Stimulated activated naive CD8-positive, alpha-beta T cell treated with anti-CD3 and anti-CD28 coated beads, Interleukin-15, Interleukin-2, amounts not matched to agents 100 U/mL and 50 U/mL, for 24 hours (primary cell): ENCODE measurements around the gene NSD1.

Experiments
- ATAC-seq: fragments of 150-1000 bp; cut with Tn5 transposase; one replicate; pipeline ENCODE4 v1.10.0; 2021
- DNase-seq: peaks from one replicate; pipeline ENCODE4 v3.0.0; 2021

The NSD1 gene, protein sequence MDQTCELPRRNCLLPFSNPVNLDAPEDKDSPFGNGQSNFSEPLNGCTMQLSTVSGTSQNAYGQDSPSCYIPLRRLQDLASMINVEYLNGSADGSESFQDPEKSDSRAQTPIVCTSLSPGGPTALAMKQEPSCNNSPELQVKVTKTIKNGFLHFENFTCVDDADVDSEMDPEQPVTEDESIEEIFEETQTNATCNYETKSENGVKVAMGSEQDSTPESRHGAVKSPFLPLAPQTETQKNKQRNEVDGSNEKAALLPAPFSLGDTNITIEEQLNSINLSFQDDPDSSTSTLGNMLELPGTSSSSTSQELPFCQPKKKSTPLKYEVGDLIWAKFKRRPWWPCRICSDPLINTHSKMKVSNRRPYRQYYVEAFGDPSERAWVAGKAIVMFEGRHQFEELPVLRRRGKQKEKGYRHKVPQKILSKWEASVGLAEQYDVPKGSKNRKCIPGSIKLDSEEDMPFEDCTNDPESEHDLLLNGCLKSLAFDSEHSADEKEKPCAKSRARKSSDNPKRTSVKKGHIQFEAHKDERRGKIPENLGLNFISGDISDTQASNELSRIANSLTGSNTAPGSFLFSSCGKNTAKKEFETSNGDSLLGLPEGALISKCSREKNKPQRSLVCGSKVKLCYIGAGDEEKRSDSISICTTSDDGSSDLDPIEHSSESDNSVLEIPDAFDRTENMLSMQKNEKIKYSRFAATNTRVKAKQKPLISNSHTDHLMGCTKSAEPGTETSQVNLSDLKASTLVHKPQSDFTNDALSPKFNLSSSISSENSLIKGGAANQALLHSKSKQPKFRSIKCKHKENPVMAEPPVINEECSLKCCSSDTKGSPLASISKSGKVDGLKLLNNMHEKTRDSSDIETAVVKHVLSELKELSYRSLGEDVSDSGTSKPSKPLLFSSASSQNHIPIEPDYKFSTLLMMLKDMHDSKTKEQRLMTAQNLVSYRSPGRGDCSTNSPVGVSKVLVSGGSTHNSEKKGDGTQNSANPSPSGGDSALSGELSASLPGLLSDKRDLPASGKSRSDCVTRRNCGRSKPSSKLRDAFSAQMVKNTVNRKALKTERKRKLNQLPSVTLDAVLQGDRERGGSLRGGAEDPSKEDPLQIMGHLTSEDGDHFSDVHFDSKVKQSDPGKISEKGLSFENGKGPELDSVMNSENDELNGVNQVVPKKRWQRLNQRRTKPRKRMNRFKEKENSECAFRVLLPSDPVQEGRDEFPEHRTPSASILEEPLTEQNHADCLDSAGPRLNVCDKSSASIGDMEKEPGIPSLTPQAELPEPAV (N-terminal part only)

DNA sequence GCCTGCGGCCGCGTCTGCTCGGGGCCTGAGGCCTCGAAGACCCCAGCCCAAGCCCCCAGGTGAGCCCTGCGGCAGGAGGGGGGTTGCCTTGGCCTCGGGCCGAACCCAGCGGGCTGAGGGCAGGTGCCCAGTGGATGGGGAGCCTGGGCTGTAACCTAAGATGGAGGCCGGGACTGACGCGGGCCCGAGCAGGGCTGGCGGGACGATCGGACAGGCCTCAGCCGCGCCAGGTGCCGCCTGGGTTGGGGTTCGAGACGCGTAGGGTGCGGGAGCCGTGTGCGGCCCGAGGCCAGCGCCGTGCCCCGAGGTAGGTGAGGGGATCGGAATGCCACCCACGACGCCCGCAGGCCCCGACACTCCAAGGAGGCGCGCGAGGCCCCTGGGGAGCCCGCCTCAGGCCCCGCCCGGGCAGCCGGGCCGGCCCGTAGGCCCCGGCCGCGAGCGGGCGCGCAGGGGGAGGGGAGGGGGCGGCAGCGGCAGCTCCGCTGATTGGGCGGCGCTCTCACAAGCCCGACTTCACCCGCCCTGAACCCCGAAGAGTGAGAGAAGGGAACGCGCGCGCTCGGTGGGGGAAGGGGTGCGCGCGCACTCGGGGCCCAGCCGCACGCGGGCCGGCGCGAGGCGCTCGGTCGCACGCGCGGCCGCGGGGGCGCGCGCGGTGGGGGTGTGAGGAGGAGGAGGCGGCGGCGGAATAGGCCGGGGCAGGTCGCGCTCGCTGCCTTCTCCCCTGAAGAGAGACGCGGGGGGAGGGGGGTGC is at the start of gene NSD1:
NSD1 (plus strand) TSS at position 678 of the 757 bp plus-strand sequence. CDS start 1,331 bp downstream, outside the sequence.
- ATAC-seq: peak; percentile 85

DNA sequence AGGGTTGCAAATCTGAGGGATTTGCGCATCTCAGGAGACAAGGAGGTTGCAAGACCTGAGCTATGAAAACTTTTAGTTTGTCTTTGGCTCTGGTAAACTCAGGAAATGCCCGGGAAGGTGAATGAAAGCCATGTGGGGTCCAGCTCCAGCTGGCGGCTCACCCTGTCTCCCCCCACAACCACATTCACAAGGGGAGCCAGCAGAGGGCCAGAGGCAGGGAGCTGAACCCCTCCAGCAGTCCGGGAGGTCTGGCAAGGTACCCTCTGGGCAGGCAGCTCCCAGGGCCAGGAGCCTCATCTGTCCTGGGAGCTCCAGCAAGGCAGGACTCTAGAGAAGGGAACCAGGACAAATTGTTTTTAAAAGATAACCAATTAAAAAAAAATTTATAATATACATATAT is 49.4 kb upstream of the NSD1 start:
- ATAC-seq (no peak), DNase-seq (no peak)

More for the DNA sequence above, at the start of gene NSD1:
- DNase-seq: peak; percentile 92

DNA sequence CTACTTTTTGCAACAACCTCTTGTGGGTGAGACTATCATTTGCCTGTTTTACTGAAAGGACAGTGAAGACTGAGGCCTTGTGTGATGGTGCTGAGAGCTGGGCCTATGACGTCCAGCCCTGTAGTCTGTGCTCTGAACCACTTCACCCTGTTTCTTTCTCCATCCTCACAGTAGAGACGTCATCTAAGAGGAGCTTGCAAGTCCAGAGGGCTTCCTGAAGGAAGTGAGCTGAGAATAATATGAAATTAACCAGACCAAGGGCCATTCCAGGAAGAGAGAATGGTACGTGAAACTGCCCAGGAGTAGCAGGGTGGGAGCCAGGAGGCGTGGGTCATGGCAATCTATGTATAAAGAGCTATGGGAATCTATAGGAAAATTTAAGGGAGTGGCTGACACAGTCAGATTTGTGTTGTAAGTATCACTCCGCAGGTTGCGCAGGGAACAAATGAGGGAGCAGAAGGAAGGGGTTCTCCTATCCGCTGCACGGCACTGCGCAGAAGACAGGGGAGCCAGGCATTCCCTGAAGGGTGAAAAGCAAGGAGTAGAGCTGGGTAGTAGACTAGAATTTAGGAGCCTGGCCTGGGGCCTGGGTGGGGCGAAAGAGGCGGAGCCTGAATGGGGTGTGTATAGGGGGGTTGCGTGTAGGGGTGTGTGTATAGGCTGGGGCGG is 47.5 kb upstream of the NSD1 start:
- no peak for ATAC-seq
- DNase-seq: no peak

DNA sequence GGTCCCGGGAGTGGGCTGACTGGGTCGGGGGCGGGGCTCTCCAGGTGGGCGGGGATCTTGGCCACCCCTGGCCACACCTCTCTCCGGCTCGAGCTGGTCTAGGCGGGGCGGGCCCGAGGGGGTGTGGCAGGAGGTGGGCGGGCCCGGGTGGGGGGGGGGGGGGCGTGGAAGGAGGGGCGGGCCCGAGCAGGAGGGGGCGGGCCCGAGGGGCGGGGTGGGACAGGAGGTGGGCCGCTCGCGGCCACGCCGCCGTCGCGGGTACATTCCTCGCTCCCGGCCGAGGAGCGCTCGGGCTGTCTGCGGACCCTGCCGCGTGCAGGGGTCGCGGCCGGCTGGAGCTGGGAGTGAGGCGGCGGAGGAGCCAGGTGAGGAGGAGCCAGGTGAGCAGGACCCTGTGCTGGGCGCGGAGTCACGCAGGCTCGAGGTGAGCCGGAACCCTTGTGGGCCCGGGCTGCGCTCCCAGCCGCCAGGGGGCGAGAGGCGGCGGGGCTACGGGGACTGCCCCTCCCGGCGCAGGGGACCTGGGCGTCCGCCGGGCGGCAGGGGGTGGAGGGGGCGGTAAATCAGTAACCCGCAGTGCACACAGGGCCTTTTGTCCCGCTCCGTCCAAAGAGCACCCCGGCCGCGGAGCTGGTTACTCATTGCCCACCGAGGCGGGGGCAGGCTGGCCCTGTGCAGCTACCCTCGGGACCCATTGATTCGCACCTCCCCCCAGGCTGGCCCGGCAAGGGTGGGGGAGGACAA is 46.7 kb upstream of the NSD1 start, which contains the start of gene FGFR4:
FGFR4 (plus strand) TSS at position 262 of the 744 bp plus-strand sequence. CDS start 2,688 bp downstream, outside the sequence.
- ATAC-seq (peak; percentile 72), DNase-seq (peak; percentile 70)

DNA sequence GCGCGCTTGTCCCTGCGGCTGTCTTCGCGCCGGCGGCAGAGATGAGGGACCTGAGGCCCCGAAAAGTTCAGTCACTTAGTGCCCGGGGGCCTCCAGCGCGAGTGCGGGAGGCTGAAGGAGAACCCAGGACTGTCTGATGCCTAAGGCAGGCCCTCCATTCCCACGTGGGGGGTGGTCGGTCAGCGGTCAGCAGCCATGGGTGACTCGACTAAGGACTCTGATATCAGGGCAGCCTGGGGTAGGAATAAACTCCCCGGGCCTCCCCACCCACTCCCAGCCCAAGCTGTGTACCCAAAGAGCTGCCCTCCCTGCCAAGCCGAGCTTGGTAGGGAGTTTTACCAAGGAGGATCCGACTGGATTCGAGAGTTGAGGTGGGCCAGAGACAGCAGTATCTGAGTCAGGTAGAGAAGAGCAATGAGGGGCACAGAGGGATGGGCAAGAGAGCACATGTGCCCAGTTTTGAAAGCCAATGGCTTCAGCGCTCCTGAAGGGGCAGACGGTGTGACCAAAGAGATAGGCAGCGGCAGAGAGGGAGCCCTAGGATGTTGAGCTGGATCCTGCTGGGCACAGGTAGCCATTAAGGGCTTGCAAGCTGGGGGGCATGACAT is 46.1 kb upstream of the NSD1 start:
- DNase-seq: no peak
- ATAC-seq: no peak

DNA sequence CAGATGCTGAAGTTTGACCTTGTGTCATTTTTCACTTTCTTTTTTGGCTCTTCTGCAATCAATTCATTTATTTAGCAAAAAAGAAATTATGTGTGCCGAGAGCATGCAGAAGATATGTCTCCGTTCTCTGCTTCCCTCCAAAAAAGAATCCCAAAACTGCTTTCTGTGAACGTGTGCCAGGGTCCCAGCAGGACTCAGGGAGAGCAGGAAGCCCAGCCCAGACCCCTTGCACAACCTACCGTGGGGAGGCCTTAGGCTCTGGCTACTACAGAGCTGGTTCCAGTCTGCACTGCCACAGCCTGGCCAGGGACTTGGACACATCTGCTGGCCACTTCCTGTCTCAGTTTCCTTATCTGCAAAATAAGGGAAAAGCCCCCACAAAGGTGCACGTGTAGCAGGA is 44.4 kb upstream of the NSD1 start:
- DNase-seq: no peak
- ATAC-seq: no peak

DNA sequence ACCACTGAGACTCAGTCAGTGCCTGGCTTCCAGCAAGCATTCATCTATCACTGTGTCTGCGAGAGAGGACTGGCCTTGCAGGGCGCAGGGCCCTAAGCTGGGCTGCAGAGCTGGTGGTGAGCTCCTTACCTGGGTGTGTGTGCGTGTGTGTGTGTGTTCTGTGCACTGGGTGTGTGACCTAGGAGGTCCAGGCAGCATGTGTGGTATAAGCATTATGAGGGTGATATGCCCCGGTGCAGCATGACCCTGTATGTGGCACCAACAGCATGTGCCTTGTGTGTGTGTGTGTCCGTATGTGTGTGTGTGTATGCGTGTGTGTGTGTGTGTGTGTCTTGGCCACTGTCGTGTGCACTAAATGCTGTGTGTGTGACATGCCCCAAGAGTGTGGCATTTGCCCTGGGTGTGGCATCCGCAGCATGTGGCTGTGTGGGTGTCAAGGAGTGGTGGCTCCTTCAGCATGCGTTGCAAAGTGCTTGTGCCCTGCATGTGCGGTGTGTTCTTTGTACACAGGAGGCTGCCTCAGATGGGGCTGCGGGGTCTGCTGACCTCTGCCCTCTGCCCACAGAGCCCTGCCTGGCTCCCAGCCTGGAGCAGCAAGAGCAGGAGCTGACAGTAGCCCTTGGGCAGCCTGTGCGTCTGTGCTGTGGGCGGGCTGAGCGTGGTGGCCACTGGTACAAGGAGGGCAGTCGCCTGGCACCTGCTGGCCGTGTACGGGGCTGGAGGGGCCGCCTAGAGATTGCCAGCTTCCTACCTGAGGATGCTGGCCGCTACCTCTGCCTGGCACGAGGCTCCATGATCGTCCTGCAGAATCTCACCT is 43.5 kb upstream of the NSD1 start:
- no peak for ATAC-seq
- no peak for DNase-seq

DNA sequence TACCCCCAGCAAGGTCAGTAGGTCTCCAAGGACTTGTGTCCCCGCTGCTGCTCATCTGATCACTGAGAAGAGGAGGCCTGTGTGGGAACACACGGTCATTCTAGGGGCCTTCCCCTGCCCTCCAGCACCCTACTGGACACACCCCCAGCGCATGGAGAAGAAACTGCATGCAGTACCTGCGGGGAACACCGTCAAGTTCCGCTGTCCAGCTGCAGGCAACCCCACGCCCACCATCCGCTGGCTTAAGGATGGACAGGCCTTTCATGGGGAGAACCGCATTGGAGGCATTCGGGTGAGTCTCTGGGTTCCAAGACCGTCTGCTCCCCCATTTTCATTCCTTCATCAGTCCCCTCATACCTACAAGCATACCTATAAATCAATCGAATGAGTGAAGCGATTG is 42.8 kb upstream of the NSD1 start:
- DNase-seq: no peak

DNA sequence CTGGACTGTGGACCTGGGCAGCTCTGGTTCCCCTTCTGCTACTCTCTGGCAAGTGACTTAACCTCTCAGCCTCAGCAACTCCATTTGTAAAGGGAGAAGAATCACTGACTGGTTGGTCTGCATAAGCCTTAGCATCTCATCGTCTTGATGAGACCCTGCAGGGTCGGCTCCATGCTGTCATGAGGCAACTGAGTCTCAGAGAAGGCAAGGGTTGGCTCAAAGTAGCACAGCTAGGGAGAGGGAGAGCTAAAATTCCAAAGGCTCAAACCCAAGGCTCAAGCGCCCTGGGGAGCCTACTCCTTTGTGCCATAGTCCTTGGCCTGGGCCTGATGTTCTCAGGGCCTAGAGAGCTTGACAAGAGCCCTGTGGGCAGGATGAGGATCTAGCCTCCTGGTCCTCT is 42.3 kb upstream of the NSD1 start:
- no peak for ATAC-seq
- DNase-seq: no peak

More for the DNA sequence above, 42.8 kb upstream of the NSD1 start:
- ATAC-seq: no peak

DNA sequence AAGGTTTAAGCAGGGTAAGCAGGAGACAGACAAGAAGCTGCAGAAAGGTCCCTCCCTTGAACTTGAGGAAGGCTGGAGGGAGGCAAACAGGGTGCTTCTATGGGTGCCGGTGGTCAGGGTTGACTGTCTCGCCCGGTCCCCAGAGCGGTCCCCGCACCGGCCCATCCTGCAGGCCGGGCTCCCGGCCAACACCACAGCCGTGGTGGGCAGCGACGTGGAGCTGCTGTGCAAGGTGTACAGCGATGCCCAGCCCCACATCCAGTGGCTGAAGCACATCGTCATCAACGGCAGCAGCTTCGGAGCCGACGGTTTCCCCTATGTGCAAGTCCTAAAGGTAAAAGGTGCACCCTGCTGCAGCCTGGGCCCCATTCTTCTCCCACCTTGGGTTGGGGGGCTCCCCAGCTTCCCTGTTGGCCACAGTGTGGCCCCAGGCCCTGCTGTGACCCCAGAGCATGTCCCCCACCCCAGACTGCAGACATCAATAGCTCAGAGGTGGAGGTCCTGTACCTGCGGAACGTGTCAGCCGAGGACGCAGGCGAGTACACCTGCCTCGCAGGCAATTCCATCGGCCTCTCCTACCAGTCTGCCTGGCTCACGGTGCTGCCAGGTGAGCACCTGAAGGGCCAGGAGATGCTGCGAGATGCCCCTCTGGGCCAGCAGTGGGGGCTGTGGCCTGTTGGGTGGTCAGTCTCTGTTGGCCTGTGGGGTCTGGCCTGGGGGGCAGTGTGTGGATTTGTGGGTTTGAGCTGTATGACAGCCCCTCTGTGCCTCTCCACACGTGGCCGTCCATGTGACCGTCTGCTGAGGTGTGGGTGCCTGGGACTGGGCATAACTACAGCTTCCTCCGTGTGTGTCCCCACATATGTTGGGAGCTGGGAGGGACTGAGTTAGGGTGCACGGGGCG is 41.1 kb upstream of the NSD1 start:
- DNase-seq (no peak), ATAC-seq (no peak)

DNA sequence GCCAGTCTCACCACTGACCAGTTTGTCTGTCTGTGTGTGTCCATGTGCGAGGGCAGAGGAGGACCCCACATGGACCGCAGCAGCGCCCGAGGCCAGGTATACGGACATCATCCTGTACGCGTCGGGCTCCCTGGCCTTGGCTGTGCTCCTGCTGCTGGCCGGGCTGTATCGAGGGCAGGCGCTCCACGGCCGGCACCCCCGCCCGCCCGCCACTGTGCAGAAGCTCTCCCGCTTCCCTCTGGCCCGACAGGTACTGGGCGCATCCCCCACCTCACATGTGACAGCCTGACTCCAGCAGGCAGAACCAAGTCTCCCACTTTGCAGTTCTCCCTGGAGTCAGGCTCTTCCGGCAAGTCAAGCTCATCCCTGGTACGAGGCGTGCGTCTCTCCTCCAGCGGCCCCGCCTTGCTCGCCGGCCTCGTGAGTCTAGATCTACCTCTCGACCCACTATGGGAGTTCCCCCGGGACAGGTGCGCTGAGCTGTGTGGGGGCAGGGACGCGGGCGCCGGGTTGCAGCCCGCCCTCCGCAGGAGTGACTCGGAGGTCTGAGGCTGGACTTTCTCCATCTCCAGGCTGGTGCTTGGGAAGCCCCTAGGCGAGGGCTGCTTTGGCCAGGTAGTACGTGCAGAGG is 40.4 kb upstream of the NSD1 start:
- DNase-seq (no peak), ATAC-seq (no peak)

DNA sequence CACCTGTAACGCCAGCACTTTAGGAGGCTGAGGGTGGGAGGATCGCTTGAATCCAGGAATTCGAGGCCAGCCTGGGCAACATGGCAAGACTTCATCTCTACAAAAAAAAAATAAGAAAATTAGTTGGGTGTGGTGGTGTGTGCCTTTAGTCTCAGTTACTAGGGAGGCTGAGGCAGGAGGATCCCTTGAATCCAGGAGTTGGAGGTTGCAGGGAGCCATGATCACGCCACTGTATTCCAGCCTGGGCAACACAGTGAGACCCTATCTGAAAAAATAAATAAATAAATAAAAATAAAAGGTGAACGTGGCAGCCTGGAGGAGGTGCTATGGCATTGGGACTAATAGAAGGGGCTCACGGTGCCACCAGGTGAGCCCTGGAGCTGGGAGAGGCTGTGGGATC is 39.8 kb upstream of the NSD1 start:
- DNase-seq: no peak
- no peak for ATAC-seq

DNA sequence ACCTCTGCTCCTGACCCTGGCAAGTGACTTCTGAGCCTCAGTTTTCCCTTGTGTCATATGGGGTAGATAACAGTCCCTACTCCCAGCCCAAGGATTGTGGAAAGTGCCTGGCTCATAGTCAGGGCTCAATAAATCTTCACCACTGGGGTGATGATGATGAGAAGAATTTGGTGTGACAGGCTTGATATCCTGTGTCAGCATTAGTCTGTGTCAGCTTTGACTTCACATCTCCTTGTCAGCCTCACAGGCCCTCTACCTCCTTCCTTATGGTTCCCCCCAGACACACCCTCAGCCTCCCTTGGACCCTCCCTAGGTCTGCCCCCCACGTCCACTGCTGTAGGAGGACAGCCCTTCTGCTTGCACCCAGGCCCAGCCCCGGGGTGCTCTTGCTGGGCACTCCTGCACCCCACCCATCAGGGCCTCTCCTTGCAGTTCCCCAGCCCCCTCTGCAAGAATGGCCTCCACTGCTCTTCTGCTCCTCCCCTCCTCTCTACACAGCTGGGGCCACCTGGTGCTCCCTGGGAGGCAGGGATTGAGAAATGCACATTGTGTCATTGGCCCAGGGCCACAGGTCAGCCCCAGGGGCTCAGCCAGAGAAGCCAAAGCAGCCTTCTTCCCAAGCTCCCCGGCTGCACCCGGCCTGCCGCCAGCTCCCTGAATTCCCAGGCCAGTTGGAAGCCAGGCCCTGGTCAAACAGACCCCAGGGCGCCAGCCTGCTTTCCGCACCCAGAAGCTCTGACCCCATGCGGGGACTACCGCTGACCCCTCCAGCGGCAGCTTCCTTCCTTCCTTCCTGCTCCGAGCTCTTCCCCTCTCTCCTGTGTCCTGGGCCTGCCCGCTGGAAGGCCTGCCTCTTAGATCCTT is 39.1 kb upstream of the NSD1 start:
- ATAC-seq: no peak
- no peak for DNase-seq

DNA sequence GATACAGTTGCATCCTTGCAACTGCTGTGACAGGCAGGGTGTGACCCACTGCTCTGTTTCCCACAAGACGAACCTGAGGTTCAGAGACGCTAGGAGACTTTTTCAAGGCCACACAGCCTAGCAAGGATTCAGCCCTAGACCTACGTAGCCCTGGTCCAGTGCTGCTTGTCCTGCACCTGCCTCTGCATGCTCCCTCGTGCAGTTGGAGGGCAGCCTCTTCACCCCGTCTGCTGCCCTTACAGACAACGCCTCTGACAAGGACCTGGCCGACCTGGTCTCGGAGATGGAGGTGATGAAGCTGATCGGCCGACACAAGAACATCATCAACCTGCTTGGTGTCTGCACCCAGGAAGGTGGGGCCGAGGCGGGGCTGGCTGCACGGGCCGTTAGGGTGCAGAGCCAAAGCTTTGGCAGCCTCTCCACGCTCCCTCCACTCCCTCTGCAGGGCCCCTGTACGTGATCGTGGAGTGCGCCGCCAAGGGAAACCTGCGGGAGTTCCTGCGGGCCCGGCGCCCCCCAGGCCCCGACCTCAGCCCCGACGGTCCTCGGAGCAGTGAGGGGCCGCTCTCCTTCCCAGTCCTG is 38.4 kb upstream of the NSD1 start:
- no peak for ATAC-seq
- no peak for DNase-seq

DNA sequence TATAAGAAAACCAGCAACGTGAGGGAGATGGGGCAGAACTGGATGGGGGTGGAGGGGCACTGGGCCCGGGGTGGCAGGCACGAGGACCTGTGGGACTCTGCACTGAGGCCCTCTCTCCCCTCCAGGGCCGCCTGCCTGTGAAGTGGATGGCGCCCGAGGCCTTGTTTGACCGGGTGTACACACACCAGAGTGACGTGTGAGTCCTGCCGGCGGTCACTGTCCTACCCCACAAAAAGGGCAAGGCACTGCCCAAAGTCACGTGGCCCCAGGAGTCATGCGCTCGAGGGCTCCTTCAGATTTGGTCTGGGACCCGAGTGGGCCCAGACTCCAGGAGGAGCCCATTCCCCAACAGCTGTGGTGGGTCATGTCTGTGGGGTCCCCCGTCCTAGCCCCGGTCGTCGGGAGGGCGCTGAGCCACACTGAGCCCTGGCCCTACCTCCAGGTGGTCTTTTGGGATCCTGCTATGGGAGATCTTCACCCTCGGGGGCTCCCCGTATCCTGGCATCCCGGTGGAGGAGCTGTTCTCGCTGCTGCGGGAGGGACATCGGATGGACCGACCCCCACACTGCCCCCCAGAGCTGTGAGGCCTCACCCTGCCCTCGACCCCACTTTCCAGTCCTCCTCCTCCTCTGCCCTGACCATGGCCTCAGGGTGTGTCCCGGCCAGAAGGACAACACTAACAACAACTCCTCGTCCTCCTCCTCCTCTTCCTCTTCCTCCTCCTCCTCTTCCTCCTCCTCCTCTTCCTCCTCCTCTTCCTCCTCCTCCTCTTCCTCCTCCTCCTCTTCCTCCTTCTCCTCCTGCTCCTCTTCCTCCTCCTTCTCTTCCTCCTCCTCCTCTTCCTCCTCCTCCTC is 37.2 kb upstream of the NSD1 start:
- ATAC-seq: no peak
- no peak for DNase-seq
